ENCODE results near the gene GPRIN1.

The GPRIN1 gene

DNA sequence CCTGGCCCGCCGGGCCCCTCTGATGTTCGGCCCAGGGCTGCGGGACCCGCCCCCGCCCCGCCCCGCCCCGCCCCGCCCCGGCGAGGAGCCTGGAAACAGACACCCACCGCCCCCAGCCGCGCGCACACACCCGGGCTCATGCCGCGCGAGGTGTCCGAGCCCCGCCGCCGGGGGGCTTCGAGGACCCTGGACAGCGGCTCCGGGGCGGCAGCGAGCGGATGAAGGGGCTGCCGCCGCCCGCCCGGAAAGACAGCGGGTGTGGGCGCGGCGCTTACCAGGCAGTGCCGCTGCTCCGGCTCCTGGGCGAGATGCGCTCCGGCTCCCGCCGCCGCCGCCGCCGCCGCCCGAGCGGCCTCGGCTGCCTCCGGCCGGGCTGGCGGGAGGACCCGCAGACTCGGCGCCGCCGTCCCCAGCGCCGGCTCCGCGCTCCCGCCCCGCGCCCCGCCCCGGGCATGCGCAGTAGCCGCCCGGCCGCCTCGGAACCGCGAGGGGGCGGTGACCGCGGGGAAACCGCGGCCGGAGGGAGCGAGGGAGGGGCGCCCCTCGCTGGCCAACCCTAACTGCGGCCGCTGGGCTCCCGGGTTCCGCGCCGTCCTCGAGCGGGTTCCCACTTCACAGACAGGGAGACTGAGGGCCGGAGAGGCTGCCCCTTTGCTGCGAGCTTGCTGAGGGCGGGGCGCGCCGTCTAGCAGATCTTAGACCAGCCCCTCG, at the start of gene GPRIN1:
Gene GPRIN1, minus strand, starts transcription at position 433 of the 711 bp plus-strand sequence. CDS start 10,322 bp downstream, outside the sequence.
- Mint-ChIP-seq H3K4me3 (peak within 1 kb of the TSS; percentile 88), H3K4me1 (ENCODE audit: low read depth) (peaks cover 15% of the 10 kb centered on the region)

DNA sequence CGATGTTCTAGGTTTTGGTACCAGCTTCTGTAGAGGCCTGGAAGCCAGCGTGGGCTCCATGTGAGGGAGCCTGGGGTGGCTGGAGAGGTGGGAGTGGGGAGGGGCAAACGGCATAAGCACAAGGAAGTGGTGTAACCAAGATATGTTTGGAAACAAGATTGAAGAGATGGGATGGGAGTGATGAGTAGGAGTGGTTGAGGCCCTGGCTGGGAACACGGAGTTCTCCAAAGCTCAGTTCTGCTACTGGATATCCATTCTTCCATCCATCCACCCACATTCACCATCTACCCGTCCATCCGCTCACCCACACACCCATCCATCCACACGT, 49.5 kb upstream of the GPRIN1 start:
- Mint-ChIP-seq H3K4me1 (ENCODE audit: low read depth) (peaks cover 29% of the 10 kb centered on the region), H3K27me3 (peaks cover 10% of the 10 kb centered on the region), H3K36me3 (ENCODE audit: low read depth) (peaks cover 7% of the 10 kb centered on the region), H3K9me3 (no peaks in the 10 kb centered on the region), H3K27ac (no peak overlapping the region), H3K4me3 (no peak overlapping the region)

More for the DNA sequence above, at the start of gene GPRIN1:
- H3K27me3 Mint-ChIP-seq: peaks cover 42% of the 10 kb centered on the region
- H3K36me3 Mint-ChIP-seq (ENCODE audit: low read depth): no peaks in the 10 kb centered on the region
- peak within 1 kb of the TSS; percentile 59 for H3K27ac Mint-ChIP-seq
- no peaks in the 10 kb centered on the region for H3K9me3 Mint-ChIP-seq

DNA sequence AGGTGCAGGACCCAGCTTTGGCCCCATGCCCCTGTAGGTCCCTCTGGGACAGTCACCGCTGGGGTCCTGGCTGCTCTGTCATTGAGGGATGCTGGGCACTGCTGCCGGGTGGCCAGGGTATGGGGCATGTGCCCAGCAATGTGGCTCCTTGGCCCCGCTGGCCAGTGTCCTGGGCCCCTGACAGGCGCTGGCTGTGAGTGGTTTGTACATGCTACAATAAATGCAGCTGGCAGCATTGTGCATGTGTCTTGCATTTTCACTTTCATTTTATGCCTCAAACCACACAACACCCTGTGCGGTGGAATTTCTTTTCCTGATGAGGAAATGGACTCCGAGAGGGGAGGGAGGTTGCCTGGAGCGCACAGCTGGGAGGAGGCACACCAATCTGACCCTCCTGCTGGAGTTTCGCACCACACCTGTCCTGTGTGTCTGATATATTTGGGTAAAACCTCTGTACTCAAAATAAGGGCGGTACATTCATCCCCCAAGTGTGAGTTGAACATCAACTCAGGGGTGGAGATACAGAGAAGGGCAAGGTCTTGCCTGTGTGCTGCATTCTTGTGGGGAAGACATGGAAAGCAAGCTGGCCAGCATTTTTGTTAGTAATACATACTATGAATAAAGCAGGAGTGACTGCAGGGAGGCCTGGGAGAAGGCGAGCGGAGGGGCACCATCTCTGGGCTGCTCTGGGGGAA, 49.0 kb upstream of the GPRIN1 start:
- no peaks in the 10 kb centered on the region for H3K9me3 Mint-ChIP-seq
- H3K4me1 Mint-ChIP-seq (ENCODE audit: low read depth): peaks cover 34% of the 10 kb centered on the region
- H3K4me3 Mint-ChIP-seq: peak overlapping the region; percentile 19
- peaks cover 5% of the 10 kb centered on the region for H3K27me3 Mint-ChIP-seq
- peaks cover 7% of the 10 kb centered on the region for H3K36me3 Mint-ChIP-seq (ENCODE audit: low read depth)
- H3K27ac Mint-ChIP-seq: no peak overlapping the region

DNA sequence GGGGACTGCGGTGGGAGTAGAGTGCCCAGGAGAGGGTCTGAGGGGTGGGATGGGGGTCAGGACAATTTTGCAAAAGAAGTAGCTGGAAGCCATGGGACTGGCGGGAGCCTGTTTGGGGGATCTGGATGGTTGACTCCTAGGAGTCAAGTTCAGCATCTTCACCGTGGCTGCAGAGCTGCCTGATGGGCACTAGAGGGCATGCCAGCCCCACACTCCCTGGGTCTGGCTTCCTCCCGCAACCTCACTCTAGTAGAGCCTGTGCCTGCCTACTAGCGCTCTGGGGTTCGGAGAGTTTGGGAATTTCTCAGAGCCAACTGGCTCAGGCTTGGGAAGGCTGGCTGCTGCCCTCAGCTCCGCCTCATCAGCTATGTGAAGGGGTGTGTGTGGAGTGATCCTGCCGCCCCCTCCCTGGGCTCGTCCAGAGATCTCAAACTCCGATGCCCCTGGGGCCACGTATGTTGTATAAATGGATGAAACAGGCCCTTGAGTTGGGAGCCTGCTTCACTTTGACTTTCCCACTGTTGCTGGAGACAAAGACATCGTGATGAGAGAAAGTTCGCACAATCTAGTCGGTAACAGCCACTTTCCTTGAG, 48.1 kb upstream of the GPRIN1 start:
- H3K27ac Mint-ChIP-seq: no peak overlapping the region
- H3K4me3 Mint-ChIP-seq: no peak overlapping the region
- peaks cover 43% of the 10 kb centered on the region for H3K4me1 Mint-ChIP-seq (ENCODE audit: low read depth)

DNA sequence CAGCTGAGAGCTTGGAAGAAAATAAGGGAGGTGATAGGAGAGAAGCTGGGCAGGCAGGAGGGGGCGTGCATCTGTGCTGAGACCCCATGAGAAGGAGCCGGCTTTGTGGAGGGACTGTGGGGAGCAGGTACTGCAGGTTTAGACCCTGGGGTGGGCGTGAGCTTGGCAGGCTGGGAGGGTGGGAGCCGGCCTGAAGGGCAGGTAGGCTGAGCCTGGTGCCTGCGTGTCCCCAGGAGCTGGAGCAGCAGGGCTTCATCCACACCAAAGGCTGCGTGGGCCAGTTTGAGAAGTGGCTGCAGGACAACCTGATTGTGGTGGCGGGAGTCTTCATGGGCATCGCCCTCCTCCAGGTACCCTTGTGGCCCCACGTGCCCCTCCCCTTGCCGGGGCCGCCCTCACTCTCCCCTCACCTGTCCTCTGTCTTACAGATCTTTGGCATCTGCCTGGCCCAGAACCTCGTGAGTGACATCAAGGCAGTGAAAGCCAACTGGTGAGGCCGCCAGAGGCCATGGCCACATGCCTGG, 46.6 kb upstream of the GPRIN1 start:
- no peak overlapping the region for H3K4me3 Mint-ChIP-seq
- H3K27ac Mint-ChIP-seq: no peak overlapping the region
- H3K36me3 Mint-ChIP-seq (ENCODE audit: low read depth): peaks cover 15% of the 10 kb centered on the region
- H3K27me3 Mint-ChIP-seq: no peaks in the 10 kb centered on the region
- H3K4me1 Mint-ChIP-seq (ENCODE audit: low read depth): peaks cover 59% of the 10 kb centered on the region
- no peaks in the 10 kb centered on the region for H3K9me3 Mint-ChIP-seq

More for the DNA sequence above, 48.1 kb upstream of the GPRIN1 start:
- Mint-ChIP-seq H3K36me3 (ENCODE audit: low read depth) (peaks cover 14% of the 10 kb centered on the region), H3K9me3 (no peaks in the 10 kb centered on the region), H3K27me3 (no peaks in the 10 kb centered on the region)

DNA sequence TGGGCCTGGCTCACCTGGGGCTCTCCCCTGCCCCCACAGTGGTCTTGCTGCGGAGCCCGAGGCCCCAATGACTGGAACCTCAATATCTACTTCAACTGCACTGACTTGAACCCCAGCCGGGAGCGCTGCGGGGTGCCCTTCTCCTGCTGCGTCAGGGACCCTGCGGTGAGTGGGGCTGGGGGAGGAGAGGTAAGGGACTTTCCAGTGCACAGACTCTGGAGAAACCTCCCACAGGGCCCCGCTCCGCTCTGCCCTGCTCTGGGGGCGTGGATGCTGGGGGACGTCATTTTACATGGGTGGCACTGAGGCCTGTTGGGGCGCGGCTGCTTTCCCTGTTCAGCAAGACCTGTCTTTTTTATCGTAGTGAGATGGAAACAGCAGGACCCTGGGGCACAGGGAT, 44.9 kb upstream of the GPRIN1 start:
- Mint-ChIP-seq H3K4me1 (ENCODE audit: low read depth) (peaks cover 65% of the 10 kb centered on the region), H3K9me3 (no peaks in the 10 kb centered on the region), H3K27ac (no peak overlapping the region)

DNA sequence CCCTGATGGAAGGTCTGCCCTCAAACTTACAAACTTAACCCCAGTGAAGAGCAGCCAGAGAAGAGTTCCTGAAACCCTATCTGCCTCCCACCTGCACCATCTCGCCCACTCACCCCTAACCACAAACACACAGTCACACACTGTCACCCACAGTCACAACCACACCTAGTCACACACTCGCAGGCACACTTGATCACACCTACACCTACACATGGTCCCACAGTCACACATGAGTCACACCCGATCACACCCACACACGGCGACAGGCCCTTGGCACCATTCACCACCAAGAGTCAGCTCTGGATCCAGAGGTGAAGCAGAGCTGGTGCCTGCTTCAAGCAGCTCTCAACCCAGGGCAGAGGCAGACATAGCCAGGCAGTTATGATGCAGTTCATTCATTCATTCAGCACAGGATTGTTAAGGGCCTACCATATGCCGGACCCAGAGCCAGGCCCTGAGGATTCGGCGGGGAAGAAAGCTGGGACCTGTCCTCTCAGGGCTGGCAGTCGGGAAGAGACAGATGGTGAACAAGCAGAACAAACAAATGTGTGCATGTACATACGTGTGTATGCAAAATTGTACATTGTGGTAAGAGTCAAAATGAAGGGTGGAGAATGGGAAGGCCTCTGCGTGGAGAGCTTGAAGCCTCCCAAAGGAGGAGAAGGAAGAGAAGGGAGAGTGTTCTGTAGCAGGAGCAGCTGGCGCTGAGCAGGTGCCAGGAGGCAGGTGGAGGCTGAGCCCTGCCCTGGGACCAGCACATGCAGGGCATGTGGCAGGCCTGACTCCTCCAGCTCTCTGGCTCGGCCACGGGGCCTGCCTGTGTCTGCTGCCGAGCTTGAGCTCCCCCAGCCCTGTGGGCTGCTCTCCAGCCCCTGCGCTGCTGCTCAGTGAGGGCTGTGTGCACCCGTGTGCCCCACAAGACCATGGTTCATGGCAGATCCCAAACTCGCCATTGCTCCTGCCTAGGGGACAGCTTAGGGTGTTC, 43.7 kb upstream of the GPRIN1 start:
- H3K27me3 Mint-ChIP-seq: no peaks in the 10 kb centered on the region
- peak overlapping the region; percentile 79 for H3K27ac Mint-ChIP-seq
- no peaks in the 10 kb centered on the region for H3K9me3 Mint-ChIP-seq
- peaks cover 70% of the 10 kb centered on the region for H3K4me1 Mint-ChIP-seq (ENCODE audit: low read depth)
- peak overlapping the region; percentile 46 for H3K4me3 Mint-ChIP-seq
- peaks cover 15% of the 10 kb centered on the region for H3K36me3 Mint-ChIP-seq (ENCODE audit: low read depth)

More for the DNA sequence above, 44.9 kb upstream of the GPRIN1 start:
- H3K36me3 Mint-ChIP-seq (ENCODE audit: low read depth): peaks cover 15% of the 10 kb centered on the region
- H3K27me3 Mint-ChIP-seq: no peaks in the 10 kb centered on the region
- H3K4me3 Mint-ChIP-seq: no peak overlapping the region

DNA sequence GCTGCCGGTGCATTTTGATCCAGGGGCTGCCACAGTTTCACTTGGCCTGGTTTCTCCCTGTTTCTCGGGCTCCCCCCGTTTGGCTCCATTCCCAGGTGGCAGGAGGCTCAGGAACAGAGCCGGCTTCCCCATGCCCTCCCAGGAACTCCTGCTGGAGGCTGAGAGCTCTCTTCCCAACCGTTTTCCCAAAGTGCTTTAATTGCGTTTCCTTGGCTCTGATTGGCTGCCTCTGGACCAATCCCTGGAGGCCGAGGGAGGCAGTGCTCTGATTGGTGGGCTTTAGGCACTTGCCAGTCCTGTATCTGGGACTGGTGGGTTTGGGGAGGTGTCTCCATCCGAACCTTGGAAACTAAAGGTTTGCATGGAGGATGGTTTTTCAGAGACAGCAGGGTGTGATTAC, 42.2 kb upstream of the GPRIN1 start:
- Mint-ChIP-seq H3K27me3 (no peaks in the 10 kb centered on the region), H3K9me3 (no peaks in the 10 kb centered on the region), H3K4me1 (ENCODE audit: low read depth) (peaks cover 67% of the 10 kb centered on the region), H3K36me3 (ENCODE audit: low read depth) (peaks cover 15% of the 10 kb centered on the region), H3K27ac (no peak overlapping the region), H3K4me3 (no peak overlapping the region)

DNA sequence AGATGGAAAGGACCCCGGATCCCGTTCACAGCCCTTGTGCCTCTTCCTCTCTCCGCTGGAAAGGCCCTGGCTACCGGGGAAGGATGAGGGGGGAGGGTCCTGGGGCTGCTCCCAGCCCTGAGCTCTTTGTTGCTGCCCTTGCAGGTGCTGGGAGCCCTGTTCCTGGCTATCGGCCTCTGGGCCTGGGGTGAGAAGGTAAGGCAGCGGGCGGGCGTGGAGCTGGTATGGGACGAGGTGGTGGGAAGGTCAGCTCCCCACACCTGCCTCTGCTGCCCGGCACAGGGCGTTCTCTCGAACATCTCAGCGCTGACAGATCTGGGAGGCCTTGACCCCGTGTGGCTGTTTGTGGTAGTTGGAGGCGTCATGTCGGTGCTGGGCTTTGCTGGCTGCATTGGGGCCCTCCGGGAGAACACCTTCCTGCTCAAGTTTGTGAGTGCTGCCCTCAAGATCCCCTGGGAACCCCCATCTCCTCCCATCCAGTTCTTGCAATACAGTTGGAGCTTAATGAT, 41.6 kb upstream of the GPRIN1 start:
- Mint-ChIP-seq H3K27me3 (no peaks in the 10 kb centered on the region), H3K4me3 (no peak overlapping the region), H3K4me1 (ENCODE audit: low read depth) (peaks cover 71% of the 10 kb centered on the region), H3K27ac (no peak overlapping the region), H3K36me3 (ENCODE audit: low read depth) (peaks cover 15% of the 10 kb centered on the region), H3K9me3 (no peaks in the 10 kb centered on the region)

DNA sequence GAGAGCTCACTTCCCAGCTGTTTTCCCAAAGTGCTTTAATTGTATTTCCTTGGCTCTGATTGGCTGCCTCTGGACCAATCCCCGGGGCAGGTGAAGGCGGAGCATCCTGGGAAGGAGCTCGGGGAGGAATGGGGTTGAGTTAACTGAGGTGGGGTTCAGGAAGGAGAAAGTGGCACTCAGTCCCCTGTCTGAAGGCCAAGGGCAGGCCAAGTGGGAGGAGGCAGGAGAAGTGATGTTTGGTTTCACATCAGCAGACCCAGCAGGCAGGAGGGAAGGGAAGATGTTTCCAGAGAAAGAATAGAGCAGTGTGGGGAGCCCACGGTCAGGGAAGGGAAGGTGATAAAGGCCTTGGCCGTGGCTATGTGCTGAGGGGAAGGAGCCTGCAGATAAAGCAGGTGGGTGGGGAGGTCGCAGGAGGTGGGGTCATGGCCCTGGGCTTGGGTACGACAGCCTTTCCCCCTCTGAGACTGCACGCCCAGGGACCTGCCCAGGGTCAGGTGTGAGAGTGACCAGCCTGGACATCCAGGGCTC, 40.5 kb upstream of the GPRIN1 start:
- Mint-ChIP-seq H3K4me3 (no peak overlapping the region), H3K27ac (no peak overlapping the region), H3K36me3 (ENCODE audit: low read depth) (peaks cover 14% of the 10 kb centered on the region), H3K27me3 (no peaks in the 10 kb centered on the region), H3K4me1 (ENCODE audit: low read depth) (peaks cover 80% of the 10 kb centered on the region), H3K9me3 (no peaks in the 10 kb centered on the region)

DNA sequence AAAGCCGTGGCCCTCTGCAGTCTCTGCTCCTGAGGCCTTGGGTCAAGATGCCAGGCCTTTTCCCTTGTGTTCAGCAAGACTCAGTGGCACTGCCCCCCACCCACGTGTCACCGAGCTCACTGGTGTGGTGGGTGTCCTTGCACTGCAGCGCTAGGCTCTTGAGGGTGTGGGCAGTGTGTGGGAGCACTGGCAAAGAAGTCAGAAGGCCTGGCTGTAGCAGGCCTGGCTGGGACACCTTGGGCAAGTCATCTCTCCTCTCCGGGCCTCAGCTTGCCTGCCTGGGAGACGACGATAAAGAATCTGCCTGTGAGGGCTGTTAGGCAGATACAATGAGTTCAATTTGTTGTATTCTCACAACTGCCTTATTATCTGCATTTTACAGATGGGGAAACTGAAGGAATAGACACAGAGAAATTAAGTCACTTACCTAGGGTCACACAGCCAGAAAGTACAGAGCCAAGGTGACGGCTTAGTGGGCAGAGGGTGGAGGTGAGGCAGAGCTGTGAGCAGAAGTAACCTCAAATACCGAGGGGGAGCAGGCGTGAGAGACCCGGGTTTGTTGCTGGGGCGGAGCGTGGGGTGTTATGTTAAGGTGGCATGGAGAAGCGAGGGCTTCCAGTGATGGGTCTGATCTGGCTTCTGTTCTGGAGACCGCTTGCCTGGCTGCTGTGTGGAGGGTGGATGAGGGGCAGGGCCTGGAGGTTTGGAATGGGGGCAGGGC, 38.7 kb upstream of the GPRIN1 start:
- Mint-ChIP-seq H3K4me3 (peak overlapping the region; percentile 87), H3K4me1 (ENCODE audit: low read depth) (peaks cover 66% of the 10 kb centered on the region), H3K27ac (peak overlapping the region; percentile 50), H3K36me3 (ENCODE audit: low read depth) (peaks cover 6% of the 10 kb centered on the region), H3K9me3 (no peaks in the 10 kb centered on the region), H3K27me3 (no peaks in the 10 kb centered on the region)

DNA sequence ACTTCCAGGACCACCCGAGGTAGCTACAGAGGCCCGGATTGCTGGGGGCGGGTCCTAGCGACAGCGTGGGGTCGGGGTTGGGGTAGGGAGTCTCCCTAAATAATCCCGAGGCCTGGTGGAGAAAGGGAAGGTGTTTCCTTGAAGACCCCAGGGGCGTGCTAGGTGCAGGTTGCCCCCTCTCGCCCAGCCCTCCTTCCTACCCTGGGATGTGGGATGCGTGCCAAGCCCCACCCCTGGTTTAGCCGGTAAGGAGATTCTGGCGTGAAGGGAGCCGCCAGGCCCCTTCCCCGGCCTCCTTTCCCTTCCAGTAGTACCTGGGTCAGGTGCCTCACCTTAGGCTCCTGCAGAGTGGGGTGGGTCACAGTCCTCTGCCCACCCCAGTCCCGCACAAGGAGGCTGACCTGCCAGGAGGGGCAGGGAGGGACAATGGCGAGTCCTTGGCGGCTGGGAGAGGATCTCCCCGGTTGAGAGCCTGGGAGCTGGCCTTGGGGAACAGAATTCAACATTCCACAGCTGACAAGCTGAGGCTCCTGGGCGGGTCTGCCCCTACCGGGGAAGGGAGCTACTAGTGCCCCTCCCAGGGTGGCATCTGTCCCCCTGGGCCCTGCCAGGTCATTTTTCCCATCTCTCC, 38.0 kb upstream of the GPRIN1 start:
- Mint-ChIP-seq H3K27me3 (no peaks in the 10 kb centered on the region), H3K36me3 (ENCODE audit: low read depth) (no peaks in the 10 kb centered on the region), H3K4me1 (ENCODE audit: low read depth) (peaks cover 59% of the 10 kb centered on the region), H3K27ac (no peak overlapping the region), H3K4me3 (peak overlapping the region; percentile 87), H3K9me3 (no peaks in the 10 kb centered on the region)
